ENCODE measurements around the gene DAB2IP.

DAB2IP gene

GRCh38 chr9:121749614-121750013 is 98.2 kb downstream of the DAB2IP start:
- no peak overlapping the region for H3K27ac ChIP-seq
- TF ChIP-seq CTCF (conservative IDR thresholded peaks at IDR 0.05), result no peak

- H3K27ac ChIP-seq, result no peak overlapping the region
Measured at GRCh38 chr9:121750259-121750714, 98.9 kb downstream of the DAB2IP start.

GRCh38 chr9:121750715-121751623 is 99.5 kb downstream of the DAB2IP start:
- TF ChIP-seq CTCF (conservative IDR thresholded peaks at IDR 0.05), result no peak
- no peak overlapping the region for H3K27ac ChIP-seq

More at GRCh38 chr9:121750259-121750714, 98.9 kb downstream of the DAB2IP start:
- TF ChIP-seq CTCF (conservative IDR thresholded peaks at IDR 0.05), result no peak

- no peak overlapping the region for H3K27ac ChIP-seq
- no peak for TF ChIP-seq CTCF (conservative IDR thresholded peaks at IDR 0.05)
Measured at GRCh38 chr9:121751686-121752445, 100.4 kb downstream of the DAB2IP start.

- TF ChIP-seq CTCF (conservative IDR thresholded peaks at IDR 0.05), result no peak
- no peak overlapping the region for H3K27ac ChIP-seq
Measured at GRCh38 chr9:121752929-121753328, 101.5 kb downstream of the DAB2IP start.

- no peak for TF ChIP-seq CTCF (conservative IDR thresholded peaks at IDR 0.05)
- no peak overlapping the region for H3K27ac ChIP-seq
Measured at GRCh38 chr9:121753802-121754654, 102.6 kb downstream of the DAB2IP start.

Measured in VCaP (cell line).